Bronchial epithelial cell (primary cell): Measurements from ENCODE around the gene VEGFB. TPM values are rescaled to one million over a fixed set of nuclear protein-coding genes. Genes with fewer than 3 reads are reported as not detected.

Source experiments
- DNase-seq: peaks from one replicate; pipeline ENCODE4 v3.0.0-alpha.2; 2010; ENCODE audit warnings: low read depth
- FAIRE-seq: peaks from 2 replicates; lab custom pipeline; 2011; peaks lifted over from hg19 to GRCh38; lab: Jason Lieb, UNC
- H3K27me3 ChIP-seq: 2 replicates; pipeline ENCODE4 v1.5.1; 2011; ENCODE audit warnings: low read length; ENCODE audit not compliant: control insufficient read depth, insufficient read depth
- H3K36me3 ChIP-seq: 2 replicates; pipeline ENCODE4 v1.5.1; 2011; ENCODE audit warnings: low read length; ENCODE audit not compliant: control insufficient read depth, insufficient read depth
- H3K4me3 ChIP-seq: 2 replicates; pipeline ENCODE4 v1.5.1; 2011; ENCODE audit warnings: mild to moderate bottlenecking, low read depth, low read length, control low read depth
- total RNA-seq: library from RNA; depleted of rRNA; stranded (reverse); fragments of >200 nt; gene quantifications from 2 replicates; pipeline ENCODE4 v1.2.1, GENCODE V29; 2014
- TF ChIP-seq, protein P1 (sequence below): IDR thresholded peaks from 2 replicates; pipeline ENCODE4 v1.5.1; 2011; ENCODE audit warnings: mild to moderate bottlenecking, moderate library complexity, low read length, control low read depth, inconsistent platforms; ENCODE audit not compliant: insufficient read depth, severe bottlenecking

VEGFB gene
- total RNA-seq, 1 donor from 2014 or later: 12.4 TPM

DNA sequence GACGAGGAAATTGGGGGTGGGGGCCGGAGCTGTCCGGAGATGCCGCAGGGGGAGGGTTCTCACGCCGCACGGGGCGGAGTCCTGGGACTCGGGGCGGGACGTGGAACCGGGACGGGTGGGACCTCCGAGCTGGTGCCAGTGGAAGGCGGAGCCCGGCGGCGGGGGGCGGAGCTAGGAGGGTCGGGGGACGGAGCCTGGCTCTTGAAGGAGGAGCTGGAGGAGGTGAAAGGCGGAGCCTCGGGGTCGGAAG, 6.8 kb downstream of the VEGFB start:
- FAIRE-seq: no peak

DNA sequence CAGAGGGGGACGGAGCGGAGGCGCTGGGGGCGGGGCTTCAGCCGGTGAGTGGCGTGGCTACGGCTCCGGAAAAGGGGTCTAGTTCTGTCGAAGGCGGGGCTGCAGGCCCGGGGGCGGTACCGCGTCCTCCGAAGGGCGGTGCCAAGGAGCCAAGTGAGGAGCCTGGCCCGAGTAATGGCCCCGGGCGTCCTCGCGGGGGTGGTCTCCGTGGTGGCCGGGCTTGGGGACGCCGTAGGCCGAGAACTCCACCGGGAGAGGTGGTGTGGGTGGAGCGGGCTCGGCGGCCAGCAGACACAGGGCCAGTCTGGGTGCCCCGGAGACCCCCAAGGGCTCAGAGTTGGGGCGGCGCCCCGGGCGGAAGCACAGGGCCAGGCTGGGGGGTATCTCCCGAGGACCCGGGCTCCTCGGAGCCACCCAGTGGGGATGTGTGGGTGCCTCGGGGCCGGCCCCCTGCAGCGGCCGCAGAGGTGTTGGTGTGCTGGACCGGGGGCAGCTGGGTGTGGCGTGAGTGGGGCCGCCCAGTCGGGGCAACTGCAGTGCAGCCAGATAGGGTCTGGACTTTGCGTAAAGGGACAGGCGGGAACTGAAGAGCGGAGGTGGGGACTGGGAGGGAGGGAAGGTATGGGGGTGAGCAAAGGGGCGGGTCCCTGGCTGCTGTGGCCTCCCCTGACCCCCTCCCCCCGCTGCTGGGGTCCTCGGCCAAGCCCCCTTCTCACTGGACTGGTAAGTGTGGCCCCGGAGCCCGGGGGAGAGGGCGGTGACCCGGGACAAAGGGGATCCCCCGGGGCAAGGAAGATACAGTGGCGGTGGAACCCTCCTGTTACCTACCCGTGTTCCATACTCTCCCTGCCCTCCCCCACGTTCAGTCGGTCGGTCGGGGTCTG, 7.3 kb downstream of the VEGFB start:
- H3K4me3 ChIP-seq: peak overlapping the region; percentile 90
- H3K36me3 ChIP-seq: peaks cover 13% of the 10 kb centered on the region
- TF ChIP-seq, protein P1, sequence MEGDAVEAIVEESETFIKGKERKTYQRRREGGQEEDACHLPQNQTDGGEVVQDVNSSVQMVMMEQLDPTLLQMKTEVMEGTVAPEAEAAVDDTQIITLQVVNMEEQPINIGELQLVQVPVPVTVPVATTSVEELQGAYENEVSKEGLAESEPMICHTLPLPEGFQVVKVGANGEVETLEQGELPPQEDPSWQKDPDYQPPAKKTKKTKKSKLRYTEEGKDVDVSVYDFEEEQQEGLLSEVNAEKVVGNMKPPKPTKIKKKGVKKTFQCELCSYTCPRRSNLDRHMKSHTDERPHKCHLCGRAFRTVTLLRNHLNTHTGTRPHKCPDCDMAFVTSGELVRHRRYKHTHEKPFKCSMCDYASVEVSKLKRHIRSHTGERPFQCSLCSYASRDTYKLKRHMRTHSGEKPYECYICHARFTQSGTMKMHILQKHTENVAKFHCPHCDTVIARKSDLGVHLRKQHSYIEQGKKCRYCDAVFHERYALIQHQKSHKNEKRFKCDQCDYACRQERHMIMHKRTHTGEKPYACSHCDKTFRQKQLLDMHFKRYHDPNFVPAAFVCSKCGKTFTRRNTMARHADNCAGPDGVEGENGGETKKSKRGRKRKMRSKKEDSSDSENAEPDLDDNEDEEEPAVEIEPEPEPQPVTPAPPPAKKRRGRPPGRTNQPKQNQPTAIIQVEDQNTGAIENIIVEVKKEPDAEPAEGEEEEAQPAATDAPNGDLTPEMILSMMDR: no peak
- DNase-seq: peak; percentile 94
- FAIRE-seq: no peak
- no peaks in the 10 kb centered on the region for H3K27me3 ChIP-seq

More for the DNA sequence above, 6.8 kb downstream of the VEGFB start:
- H3K27me3 ChIP-seq: no peaks in the 10 kb centered on the region
- peaks cover 13% of the 10 kb centered on the region for H3K36me3 ChIP-seq
- no peak for DNase-seq
- TF ChIP-seq, protein P1: no peak
- H3K4me3 ChIP-seq: peak overlapping the region; percentile 90

DNA sequence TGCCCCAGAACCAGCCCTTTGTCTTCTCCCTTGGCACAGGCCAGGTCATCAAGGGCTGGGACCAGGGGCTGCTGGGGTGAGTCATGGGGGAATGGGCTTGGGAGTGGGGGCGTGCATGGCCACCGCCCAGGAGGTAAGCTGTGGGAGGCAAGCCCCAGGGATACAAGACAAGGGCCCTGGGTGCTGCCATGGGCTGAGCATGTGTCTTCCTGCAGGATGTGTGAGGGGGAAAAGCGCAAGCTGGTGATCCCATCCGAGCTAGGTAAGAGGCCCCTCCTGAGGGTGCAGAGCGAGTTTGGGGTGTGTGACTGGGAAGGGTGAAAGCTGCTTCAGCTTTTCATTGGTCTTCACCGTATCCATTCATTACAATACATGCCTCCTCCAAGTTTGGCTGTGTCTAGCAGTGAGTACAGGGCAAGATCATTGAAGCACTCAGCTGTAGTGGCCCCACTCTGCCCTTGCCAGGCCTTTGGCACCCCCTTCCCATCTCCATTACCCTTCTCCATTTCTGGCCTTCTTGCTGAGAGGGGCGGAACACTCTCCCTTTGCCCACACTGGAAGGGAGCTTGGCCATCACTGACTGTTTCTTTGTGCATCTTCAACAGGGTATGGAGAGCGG, 9.0 kb downstream of the VEGFB start:
- no peak for DNase-seq
- no peaks in the 10 kb centered on the region for H3K27me3 ChIP-seq
- no peak overlapping the region for H3K4me3 ChIP-seq
- no peak for FAIRE-seq
- TF ChIP-seq, protein P1: no peak
- H3K36me3 ChIP-seq: peaks cover 12% of the 10 kb centered on the region

DNA sequence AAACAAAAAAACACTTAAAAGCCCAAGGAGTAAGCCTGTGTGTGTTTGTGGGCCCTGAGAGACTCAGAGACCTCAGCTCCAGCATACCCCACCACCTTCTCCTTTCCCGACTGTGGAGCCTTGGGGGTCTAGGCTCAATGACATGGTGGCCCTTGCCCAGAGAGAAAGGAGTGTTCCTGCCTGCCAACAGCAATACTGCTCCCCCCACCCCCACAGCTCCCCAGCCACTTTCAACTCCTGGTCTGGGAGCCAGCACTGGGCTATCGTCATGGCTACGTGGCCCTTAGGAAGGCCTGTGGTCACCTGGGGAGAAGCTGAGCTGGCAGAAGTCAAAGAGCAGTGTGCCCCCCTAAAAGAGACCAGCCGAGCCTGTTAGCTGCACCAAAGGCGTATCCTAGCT, 9.7 kb downstream of the VEGFB start:
- H3K4me3 ChIP-seq: no peak overlapping the region

DNA sequence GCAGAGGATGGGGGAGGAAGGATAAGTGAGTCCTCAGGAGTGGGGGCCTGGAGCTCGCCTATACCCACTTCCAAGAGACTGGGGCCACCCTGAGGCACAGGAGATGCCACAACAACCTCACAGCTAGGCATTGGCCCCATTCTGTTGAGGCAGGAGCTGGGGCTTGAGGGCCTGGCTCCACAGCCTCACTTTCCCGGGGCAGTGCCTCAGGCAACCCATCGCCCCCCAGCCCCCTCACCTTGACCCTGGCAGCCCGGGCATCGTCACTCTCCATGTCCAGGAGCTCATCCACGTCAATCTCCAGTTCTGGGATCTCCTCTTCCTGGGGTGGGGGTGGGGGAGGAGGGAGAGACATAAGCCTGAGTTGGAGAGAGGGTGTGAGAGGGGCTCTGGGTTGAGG, 10.6 kb downstream of the VEGFB start:
- H3K4me3 ChIP-seq: peak overlapping the region; percentile 99
- no peak for FAIRE-seq
- DNase-seq: no peak
- TF ChIP-seq, protein P1: no peak
- no peaks in the 10 kb centered on the region for H3K27me3 ChIP-seq
- peaks cover 11% of the 10 kb centered on the region for H3K36me3 ChIP-seq

More for the DNA sequence above, 9.7 kb downstream of the VEGFB start:
- TF ChIP-seq, protein P1: no peak
- H3K36me3 ChIP-seq: peaks cover 11% of the 10 kb centered on the region
- DNase-seq: no peak
- FAIRE-seq: no peak
- H3K27me3 ChIP-seq: no peaks in the 10 kb centered on the region
